NB4 (cell line): Measurements from ENCODE around the gene EID2.

Experiments used
- MYC ChIP-seq: IDR thresholded peaks from 2 replicates; pipeline ENCODE4 v1.6.1; 2011; ENCODE audit warnings: low read depth, low read length
- POLR2A ChIP-seq: IDR thresholded peaks from 2 replicates; pipeline ENCODE4 v1.6.1; 2011; ENCODE audit warnings: mild to moderate bottlenecking; ENCODE audit not compliant: insufficient read length; ENCODE audit errors: extremely low read depth
- TF ChIP-seq, protein P1 (sequence below): IDR thresholded peaks from one replicate; pipeline ENCODE4 v1.5.1; 2012; ENCODE audit warnings: low read depth, low read length

DNA sequence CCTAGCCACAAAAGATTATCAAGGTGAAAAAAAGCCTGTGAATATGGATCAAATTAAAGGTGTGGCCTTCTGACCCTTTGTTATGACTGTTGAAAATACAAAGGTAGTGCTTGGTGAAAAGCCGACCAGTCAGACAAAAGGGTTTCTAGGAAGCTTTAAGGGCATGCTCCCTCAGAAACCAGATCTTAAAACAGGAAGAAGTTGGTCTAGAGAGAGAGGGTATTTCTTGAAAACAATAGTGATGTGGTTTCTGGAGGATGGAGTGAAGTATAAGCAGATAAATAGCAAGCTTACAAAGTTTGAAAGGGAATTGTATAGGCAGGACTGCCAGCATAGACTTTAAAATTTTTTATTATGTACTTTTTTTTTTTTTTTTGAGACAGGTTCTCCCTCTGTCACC, 5.0 kb upstream of the EID2 start:
- TF ChIP-seq, protein P1, sequence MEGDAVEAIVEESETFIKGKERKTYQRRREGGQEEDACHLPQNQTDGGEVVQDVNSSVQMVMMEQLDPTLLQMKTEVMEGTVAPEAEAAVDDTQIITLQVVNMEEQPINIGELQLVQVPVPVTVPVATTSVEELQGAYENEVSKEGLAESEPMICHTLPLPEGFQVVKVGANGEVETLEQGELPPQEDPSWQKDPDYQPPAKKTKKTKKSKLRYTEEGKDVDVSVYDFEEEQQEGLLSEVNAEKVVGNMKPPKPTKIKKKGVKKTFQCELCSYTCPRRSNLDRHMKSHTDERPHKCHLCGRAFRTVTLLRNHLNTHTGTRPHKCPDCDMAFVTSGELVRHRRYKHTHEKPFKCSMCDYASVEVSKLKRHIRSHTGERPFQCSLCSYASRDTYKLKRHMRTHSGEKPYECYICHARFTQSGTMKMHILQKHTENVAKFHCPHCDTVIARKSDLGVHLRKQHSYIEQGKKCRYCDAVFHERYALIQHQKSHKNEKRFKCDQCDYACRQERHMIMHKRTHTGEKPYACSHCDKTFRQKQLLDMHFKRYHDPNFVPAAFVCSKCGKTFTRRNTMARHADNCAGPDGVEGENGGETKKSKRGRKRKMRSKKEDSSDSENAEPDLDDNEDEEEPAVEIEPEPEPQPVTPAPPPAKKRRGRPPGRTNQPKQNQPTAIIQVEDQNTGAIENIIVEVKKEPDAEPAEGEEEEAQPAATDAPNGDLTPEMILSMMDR: no peak
- TF ChIP-seq POLR2A: no peak
- no peak for TF ChIP-seq MYC
